Ovary (tissue), 9 donors: Measurements from ENCODE around the gene BICDL1. TPM values are rescaled to one million over a fixed set of nuclear protein-coding genes. Genes with fewer than 3 reads are reported as not detected.

ENCODE experiments used
- DNase-seq, 5 donors: peaks; one replicate each; pipeline ENCODE4 v3.0.0-alpha.2; 2019 to 2020
- H3K27ac ChIP-seq, 2 donors: fragments of 200-600 bp; one replicate each; pipeline versions ENCODE4 v1.5.1 to v1.8.0; 2019 to 2022
- H3K27me3 ChIP-seq: fragments of 200-600 bp; one replicate; pipeline ENCODE4 v1.8.0; 2022
- H3K36me3 ChIP-seq: fragments of 200-600 bp; sonication (generic); one replicate; pipeline ENCODE4 v1.5.1; 2019
- H3K4me1 ChIP-seq: one replicate; pipeline ENCODE4 v1.8.1; 2013; ENCODE audit warnings: mild to moderate bottlenecking, moderate library complexity; ENCODE audit not compliant: insufficient read depth
- H3K4me3 ChIP-seq: fragments of 200-600 bp; sonication (generic); one replicate; pipeline ENCODE4 v1.5.1; 2017
- H3K9me3 ChIP-seq, 2 donors: fragments of 200-600 bp in 1 of 2; sonication (generic) in 1 of 2; one replicate each; pipeline versions ENCODE4 v1.5.1 to v1.8.1; 2013 to 2019; ENCODE audit warnings: mild to moderate bottlenecking in 1 of 2, moderate library complexity in 1 of 2
- EP300 ChIP-seq: sonication (generic); formaldehyde crosslinking; IDR thresholded peaks from one replicate; pipeline ENCODE4 v1.6.1; 2017; ENCODE audit warnings: antibody characterized with exemption
- POLR2A ChIP-seq: fragments of 450-650 bp; IDR thresholded peaks from one replicate; pipeline ENCODE4 v1.6.1; 2017; ENCODE audit warnings: antibody characterized with exemption, mild to moderate bottlenecking, moderate library complexity
- WGBS, 3 donors: extraction: QIAGEN DNeasy Blood & Tissue Kit in 1 of 3; methylation state at CpG; one replicate each; pipeline versions ENCODE4 v1.1.5 to v1.1.7; 2013 to 2017; 5-methylcytosine and 5-hydroxymethylcytosine counted together
- intact Hi-C, 4 donors: fragments of 100-400 bp; cut with DNase I; formaldehyde crosslinking; loops; one replicate each; pipeline versions ENCODE4 v1.11.0 to v1.15.1; 2022 to 2023
- polyA plus RNA-seq, 2 donors: library from polyadenylated mRNA; stranded (reverse); fragments of 200-250 nt in 1 of 2; fragments of 350-450 nt in 1 of 2; fragmentation: Illumina TruSeq in 1 of 2; extraction: RNeasy Lipid Tissue Mini Kit (QIAGEN cat#74804) in 1 of 2; gene quantifications; one replicate each; pipeline ENCODE4 v1.2.3, GENCODE V29; 2013 to 2014
- total RNA-seq, 7 donors: library from RNA; depleted of rRNA in 2 of 7; stranded (reverse); fragments of >200 nt in 2 of 7; fragmentation: NEBNext Ultra II Directional in 3 of 7; extraction: Animal tissue kit (Norgen Biotek cat#: 25700) in 3 of 7; gene quantifications; one replicate each; pipeline versions ENCODE4 v1.1.0 to v1.2.4, GENCODE V29; 2016 to 2023
- TF ChIP-seq, protein P1 (sequence below), 3 donors: fragments of 450-650 bp in 2 of 3; fragments of 200-600 bp in 1 of 3; IDR thresholded peaks; one replicate each; pipeline versions ENCODE4 v1.5.1 to v1.8.0; 2016 to 2022; ENCODE audit warnings: antibody characterized with exemption in 3 of 3, mild to moderate bottlenecking in 1 of 3
- donor health status: DM: no; HTN: no; CAD: no; lungs with moderate emphysema.
- donor health status: DM: no; HTN: no; CAD: no.
- donor health status: Bipolar disorder and iron deficiency.
- donor health status: DM: yes; HTN: yes; CAD: no.
- donor health status: DM: no; HTN: no; CAD: no.
- donor health status: DM: yes; HTN: yes; CAD: no.

Gene BICDL1
- total and polyA plus RNA-seq, 9 donors = 0.40 to 147 (median 1.7) TPM

- Histone ChIP-seq H3K27ac (no peak overlapping the region), H3K4me3 (no peak overlapping the region), H3K27me3 (no peaks in the 10 kb centered on the region), H3K36me3 (no peaks in the 10 kb centered on the region), H3K9me3 (no peaks in the 10 kb centered on the region), H3K4me1 (no peaks in the 10 kb centered on the region)
- WGBS, 3 donors = 66 to 77% (median 72%) methylated on average over 10 of the region's 10 CpGs
- DNase-seq = no peak
- intact Hi-C loops = no loop called here
- no peak for TF ChIP-seq EP300
- TF ChIP-seq, protein P1, sequence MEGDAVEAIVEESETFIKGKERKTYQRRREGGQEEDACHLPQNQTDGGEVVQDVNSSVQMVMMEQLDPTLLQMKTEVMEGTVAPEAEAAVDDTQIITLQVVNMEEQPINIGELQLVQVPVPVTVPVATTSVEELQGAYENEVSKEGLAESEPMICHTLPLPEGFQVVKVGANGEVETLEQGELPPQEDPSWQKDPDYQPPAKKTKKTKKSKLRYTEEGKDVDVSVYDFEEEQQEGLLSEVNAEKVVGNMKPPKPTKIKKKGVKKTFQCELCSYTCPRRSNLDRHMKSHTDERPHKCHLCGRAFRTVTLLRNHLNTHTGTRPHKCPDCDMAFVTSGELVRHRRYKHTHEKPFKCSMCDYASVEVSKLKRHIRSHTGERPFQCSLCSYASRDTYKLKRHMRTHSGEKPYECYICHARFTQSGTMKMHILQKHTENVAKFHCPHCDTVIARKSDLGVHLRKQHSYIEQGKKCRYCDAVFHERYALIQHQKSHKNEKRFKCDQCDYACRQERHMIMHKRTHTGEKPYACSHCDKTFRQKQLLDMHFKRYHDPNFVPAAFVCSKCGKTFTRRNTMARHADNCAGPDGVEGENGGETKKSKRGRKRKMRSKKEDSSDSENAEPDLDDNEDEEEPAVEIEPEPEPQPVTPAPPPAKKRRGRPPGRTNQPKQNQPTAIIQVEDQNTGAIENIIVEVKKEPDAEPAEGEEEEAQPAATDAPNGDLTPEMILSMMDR (IDR thresholded peaks at IDR 0.05) = no peak
Observed at GRCh38 chr12:119949145-119949544, 39.9 kb upstream of the BICDL1 start.

GRCh38 chr12:119949594-119949993 is 39.4 kb upstream of the BICDL1 start:
- intact Hi-C loops = no loop called here
- no peak for DNase-seq
- Histone ChIP-seq H3K4me3 (no peak overlapping the region), H3K36me3 (no peaks in the 10 kb centered on the region), H3K27me3 (no peaks in the 10 kb centered on the region), H3K4me1 (no peaks in the 10 kb centered on the region), H3K27ac (no peak overlapping the region), H3K9me3 (no peaks in the 10 kb centered on the region)
- WGBS, 3 donors = 62 to 69% (median 68%) methylated on average over 4 of the region's 4 CpGs
- TF ChIP-seq POLR2A = no peak
- TF ChIP-seq EP300 = no peak
- TF ChIP-seq, protein P1 (IDR thresholded peaks at IDR 0.05) = no peak

DNA sequence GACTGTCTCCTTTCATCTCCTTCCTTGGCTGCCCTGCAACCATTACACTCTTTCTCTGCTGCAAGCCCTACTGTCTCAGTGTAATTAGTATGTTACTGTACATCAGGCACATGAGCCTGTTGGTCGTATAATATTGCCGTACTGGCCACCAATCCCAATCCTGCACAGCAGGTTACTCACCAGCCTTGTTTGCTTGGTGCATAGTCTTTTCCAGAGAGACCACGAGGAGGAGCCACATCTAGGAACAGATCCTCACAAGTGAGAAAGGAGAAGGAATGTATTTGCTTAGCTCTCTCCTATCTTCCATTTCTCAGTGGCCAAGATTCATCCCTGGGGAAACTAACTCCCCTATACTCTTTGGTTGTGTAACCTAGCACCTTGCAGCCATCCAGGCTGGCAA is 33.0 kb upstream of the BICDL1 start:
- 73 to 89% (median 78%) methylated on average over 3 of the region's 3 CpGs for WGBS, 3 donors
- intact Hi-C loops = no loop called here
- Histone ChIP-seq H3K27me3 (no peaks in the 10 kb centered on the region), H3K36me3 (no peaks in the 10 kb centered on the region), H3K27ac (no peak overlapping the region), H3K4me1 (no peaks in the 10 kb centered on the region), H3K9me3 (no peaks in the 10 kb centered on the region), H3K4me3 (no peak overlapping the region)
- no peak for DNase-seq
- TF ChIP-seq EP300 (no peak), POLR2A (no peak)
- TF ChIP-seq, protein P1 (IDR thresholded peaks at IDR 0.05) = no peak

DNA sequence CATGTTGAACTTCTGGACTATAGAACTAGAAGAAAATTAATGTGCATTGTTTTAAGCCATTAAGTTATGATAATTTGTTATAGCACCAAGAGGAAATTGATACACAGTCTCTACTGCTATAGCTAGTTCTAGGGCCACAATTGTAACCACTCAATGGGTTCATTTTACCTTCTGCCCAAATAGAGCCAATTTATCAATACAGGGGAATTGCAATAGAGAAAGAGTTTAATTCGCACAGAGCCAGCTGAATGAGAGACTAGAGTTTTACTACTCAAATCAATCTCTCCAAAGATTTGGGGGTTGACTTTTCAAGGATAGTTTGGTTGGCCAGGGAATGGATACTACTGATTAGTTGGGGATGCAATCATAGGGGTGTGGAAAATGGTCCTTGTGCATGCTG is 31.9 kb upstream of the BICDL1 start:
- WGBS, 3 donors = 87 to 96% (median 95%) methylated on average over 1 of the region's 1 CpG
- no peak for TF ChIP-seq EP300
- TF ChIP-seq POLR2A = no peak
- TF ChIP-seq, protein P1 (IDR thresholded peaks at IDR 0.05) = no peak
- intact Hi-C loops = no loop called here

GRCh38 chr12:119959435-119959834 is 29.6 kb upstream of the BICDL1 start:
- Histone ChIP-seq H3K27me3 (no peaks in the 10 kb centered on the region), H3K27ac (no peak overlapping the region), H3K4me3 (no peak overlapping the region), H3K36me3 (no peaks in the 10 kb centered on the region), H3K9me3 (no peaks in the 10 kb centered on the region), H3K4me1 (no peaks in the 10 kb centered on the region)
- intact Hi-C loops = no loop called here
- no peak for TF ChIP-seq EP300
- no peak for TF ChIP-seq POLR2A
- TF ChIP-seq, protein P1 (IDR thresholded peaks at IDR 0.05) = no peak
- 64 to 82% (median 75%) methylated on average over 2 of the region's 2 CpGs for WGBS, 3 donors
- no peak for DNase-seq

More for the DNA sequence above, 31.9 kb upstream of the BICDL1 start:
- H3K27me3 ChIP-seq = no peaks in the 10 kb centered on the region
- no peak for DNase-seq
- no peaks in the 10 kb centered on the region for H3K4me1 ChIP-seq
- no peak overlapping the region for H3K4me3 ChIP-seq
- H3K9me3 ChIP-seq = no peaks in the 10 kb centered on the region
- H3K36me3 ChIP-seq = no peaks in the 10 kb centered on the region
- no peak overlapping the region for H3K27ac ChIP-seq
